T47D (cell line): ENCODE data around the gene DSG4.
A peak's percentile ranks its signal among the peaks of the same experiment; 100 is the strongest.

Source experiments
- DNase-seq, 2 experiments: peaks; one replicate each; pipeline versions ENCODE4 v3.0.0 to v3.0.0-alpha.2; 2011 to 2012; ENCODE audit warnings: low read depth in 1 of 2, low spot score in 1 of 2
- JUND ChIP-seq: IDR thresholded peaks from 2 replicates; pipeline ENCODE4 v1.6.1; 2012; ENCODE audit warnings: low read depth
- in situ Hi-C: cut with HindIII; loops from 2 replicates; pipeline ENCODE4 v1.10.0; 2016; ENCODE audit warnings: low sequenced_read_pairs, low pct_unique_long_range_greater_than_20kb

The DSG4 gene

GRCh38 chr18:31386741-31387140, 10.2 kb downstream of the DSG4 start:
- DNase-seq, result no peak
- no peak for TF ChIP-seq JUND
- in situ Hi-C loops, result no loop called here

- in situ Hi-C loops, result no loop called here
- no peak for TF ChIP-seq JUND
- DNase-seq, result no peak
Measured at GRCh38 chr18:31393286-31393685, 16.7 kb downstream of the DSG4 start.

- DNase-seq, result no peak
- in situ Hi-C loops, result no loop called here
- no peak for TF ChIP-seq JUND
Measured at GRCh38 chr18:31396796-31397612, 20.4 kb downstream of the DSG4 start.

GRCh38 chr18:31398191-31398590, 21.6 kb downstream of the DSG4 start:
- in situ Hi-C loops, result no loop called here
- DNase-seq, result no peak
- TF ChIP-seq JUND, result no peak

- in situ Hi-C loops, result no loop called here
- TF ChIP-seq JUND, result no peak
- DNase-seq, result no peak
Measured at GRCh38 chr18:31399306-31400032, 22.9 kb downstream of the DSG4 start.

GRCh38 chr18:31401156-31402025, 24.8 kb downstream of the DSG4 start:
- no peak for TF ChIP-seq JUND
- in situ Hi-C loops, result no loop called here
- DNase-seq, result no peak

GRCh38 chr18:31402026-31402373, 25.4 kb downstream of the DSG4 start:
- peak in 1 of 2 experiments; percentile 0 for DNase-seq
- TF ChIP-seq JUND, result no peak
- in situ Hi-C loops, result no loop called here

GRCh38 chr18:31403409-31403808, 26.8 kb downstream of the DSG4 start:
- no peak for DNase-seq
- TF ChIP-seq JUND, result no peak
- in situ Hi-C loops, result no loop called here

- in situ Hi-C loops, result no loop called here
- no peak for TF ChIP-seq JUND
- no peak for DNase-seq
Measured at GRCh38 chr18:31407649-31408048, 31.1 kb downstream of the DSG4 start.

GRCh38 chr18:31409276-31409675, 32.7 kb downstream of the DSG4 start:
- no peak for TF ChIP-seq JUND

GRCh38 chr18:31410716-31411483, 34.3 kb downstream of the DSG4 start:
- no peak for TF ChIP-seq JUND
- no peak for DNase-seq

More at GRCh38 chr18:31409276-31409675, 32.7 kb downstream of the DSG4 start:
- DNase-seq, result no peak
- in situ Hi-C loops, result no loop called here

GRCh38 chr18:31413137-31413536, 36.6 kb downstream of the DSG4 start:
- in situ Hi-C loops, result no loop called here
- TF ChIP-seq JUND, result no peak
- no peak for DNase-seq

More at GRCh38 chr18:31410716-31411483, 34.3 kb downstream of the DSG4 start:
- in situ Hi-C loops, result no loop called here
